Mesangial cell (primary cell): Measurements from ENCODE around the gene PRCP. TPM values are rescaled to one million over a fixed set of nuclear protein-coding genes. Genes with fewer than 3 reads are reported as not detected.

Source experiments
- total RNA-seq: library from RNA; depleted of rRNA; stranded (reverse); fragments of >200 nt; gene quantifications from 2 replicates; pipeline ENCODE4 v1.2.3, GENCODE V29; 2015

PRCP gene
- total RNA-seq = 27.1 and 42.6 TPM in 2 replicates

GRCh38 chr11:82900277-82901164, at the start of gene PRCP:
Gene PRCP, minus strand, starts transcription at chr11:82900430. Its CDS starts 28 bp downstream, at chr11:82900402.

DNA sequence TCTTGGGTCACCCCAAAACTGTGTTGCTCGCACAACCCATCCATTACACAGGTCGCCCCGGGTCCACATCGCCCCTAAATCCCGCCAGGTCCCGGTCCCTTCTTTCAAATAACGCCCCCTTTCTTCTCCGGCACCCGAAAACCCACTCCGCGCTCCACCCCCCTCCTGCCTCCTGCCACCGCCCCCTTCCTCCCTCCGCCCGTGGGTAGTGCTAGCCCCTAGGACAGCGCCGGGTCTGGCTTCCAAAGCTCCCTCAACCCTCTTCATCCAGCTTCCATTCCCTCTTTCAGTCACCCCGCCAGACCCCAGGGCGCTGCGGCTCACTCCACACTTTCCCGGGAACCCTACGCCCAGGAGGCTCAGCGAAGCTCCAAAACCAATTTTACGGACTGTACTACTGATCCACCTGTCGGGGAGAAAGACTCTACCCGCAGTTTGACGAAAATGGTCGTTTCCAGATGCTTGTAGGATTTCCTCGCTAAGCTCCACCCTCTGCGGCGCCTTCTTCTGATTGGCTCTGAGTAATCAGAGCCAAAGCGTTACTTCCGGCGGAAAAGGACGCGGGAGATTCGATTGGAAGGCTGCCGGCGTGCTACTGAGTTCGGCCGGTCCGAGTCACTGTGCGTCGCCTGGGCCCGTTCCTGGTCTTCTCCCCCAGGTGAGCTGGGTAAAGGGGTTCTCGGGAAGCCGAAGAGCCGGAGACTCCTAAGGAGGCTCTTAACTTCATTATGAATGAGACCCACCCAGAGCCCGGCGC, 1.1 kb upstream of the PRCP start, which contains the start of gene DDIAS:
Gene DDIAS (plus strand): TSS at position 572 of the 757 bp plus-strand sequence. CDS start 13,003 bp downstream, outside the sequence.

Other genes starting within 250 kb of the PRCP start
- gene FAM181B, start 166.6 kb downstream of the PRCP start, total RNA-seq = 0.33 and 0.38 TPM in 2 replicates
- 0.51 and 10.4 TPM in 2 replicates for gene DDIAS, start 1.3 kb upstream of the PRCP start, total RNA-seq
- gene RAB30, start 171.5 kb upstream of the PRCP start, total RNA-seq = 2.4 and 3.7 TPM in 2 replicates